ENCODE results near the gene MIPOL1.

GRCh38 chr14:37203423-37203822 is 5.7 kb downstream of the MIPOL1 start:
- TF ChIP-seq EZH2 (IDR thresholded peaks at IDR 0.05; ENCODE audit: insufficient read depth, poor library complexity, severe bottlenecking) (no peak), EZH2phosphoT487 (IDR thresholded peaks at IDR 0.05; ENCODE audit: insufficient read depth, low read depth) (no peak)
